Mucosa of descending colon (tissue), 3 donors: Measurements from ENCODE around the gene NUDT3. TPM values are rescaled to one million over a fixed set of nuclear protein-coding genes. Genes with fewer than 3 reads are reported as not detected.
"Not testable (repeated sequence)": the region's sequence is repeated elsewhere in the genome, so short reads cannot be mapped to it uniquely, and the experiment has no call there.

Experiments used
- ATAC-seq: fragments of 200-7000 bp; cut with Tn5 transposase; one replicate; pipeline ENCODE4 v1.9.1; 2020; ENCODE audit warnings: mild to moderate bottlenecking, moderate library complexity
- DNase-seq, 3 donors: peaks; one replicate each; pipeline ENCODE4 v3.0.0-alpha.2; 2020
- H3K36me3 ChIP-seq: fragments of 200-600 bp; one replicate; pipeline ENCODE4 v1.8.0; 2021; ENCODE audit warnings: low read depth, mild to moderate bottlenecking
- H3K4me1 ChIP-seq: fragments of 200-600 bp; one replicate; pipeline ENCODE4 v1.8.0; 2021; ENCODE audit warnings: low read depth, mild to moderate bottlenecking
- H3K4me3 ChIP-seq: fragments of 200-600 bp; one replicate; pipeline ENCODE4 v1.8.0; 2021; ENCODE audit warnings: mild to moderate bottlenecking
- H3K9me3 ChIP-seq: fragments of 200-600 bp; one replicate; pipeline ENCODE4 v1.8.0; 2021; ENCODE audit warnings: mild to moderate bottlenecking
- CTCF ChIP-seq: fragments of 200-600 bp; IDR thresholded peaks from one replicate; pipeline ENCODE4 v1.8.0; 2022; ENCODE audit warnings: antibody characterized with exemption, mild to moderate bottlenecking
- intact Hi-C, 2 donors: fragments of 100-400 bp; cut with DNase I in 1 of 2; cut with micrococcal nuclease in 1 of 2; formaldehyde crosslinking; loops; one replicate each; pipeline versions ENCODE4 v1.11.0 to v1.11.1; 2022; cut with DNase I, micrococcal nuclease
- total RNA-seq, 3 donors: library from RNA; stranded (reverse); fragmentation: NEBNext Ultra II Directional in 2 of 3; extraction: Animal tissue kit (Norgen Biotek cat#: 25700) in 2 of 3; gene quantifications; one replicate each; pipeline versions ENCODE4 v1.2.1 to v1.2.4, GENCODE V29; 2021 to 2023
- donor health status: DM: no; HTN: no; CAD: no; lungs with moderate emphysema.
- donor health status: DM: no; HTN: no; CAD: no.
- donor health status: DM: no; HTN: yes; CAD: no.

The NUDT3 gene
- total RNA-seq, 3 donors from 2014 or later = 19.1 to 48.7 (median 26.7) TPM

- intact Hi-C loops = no loop called here
- ATAC-seq (no peak), DNase-seq (no peak)
- H3K4me1 ChIP-seq = peaks cover 3% of the 10 kb centered on the region
- no peak overlapping the region for H3K4me3 ChIP-seq
- TF ChIP-seq CTCF = no peak
- no peaks in the 10 kb centered on the region for H3K9me3 ChIP-seq
- no peaks in the 10 kb centered on the region for H3K36me3 ChIP-seq
These were observed 11.4 kb downstream of the NUDT3 start for GRCh38 chr6:34381081-34381480.

GRCh38 chr6:34378470-34378869 is 14.0 kb downstream of the NUDT3 start:
- no peak for DNase-seq
- H3K36me3 ChIP-seq = no peaks in the 10 kb centered on the region
- intact Hi-C loops = no loop called here
- no peak overlapping the region for H3K4me3 ChIP-seq
- no peak for ATAC-seq
- no peak for TF ChIP-seq CTCF
- H3K4me1 ChIP-seq = peaks cover 3% of the 10 kb centered on the region
- H3K9me3 ChIP-seq = no peaks in the 10 kb centered on the region

- Histone ChIP-seq H3K9me3 (no peaks in the 10 kb centered on the region), H3K4me3 (no peak overlapping the region), H3K4me1 (no peaks in the 10 kb centered on the region), H3K36me3 (no peaks in the 10 kb centered on the region)
- DNase-seq (no peak), ATAC-seq (no peak)
- TF ChIP-seq CTCF = no peak
- intact Hi-C loops = no loop called here
These were observed 14.5 kb downstream of the NUDT3 start for GRCh38 chr6:34377984-34378383.

GRCh38 chr6:34377571-34377970 is 14.9 kb downstream of the NUDT3 start:
- intact Hi-C loops, H3K9me3 ChIP-seq, H3K4me1 ChIP-seq, DNase-seq, H3K36me3 ChIP-seq, ATAC-seq, H3K4me3 ChIP-seq: not testable (repeated sequence)

GRCh38 chr6:34375833-34376232 is 16.6 kb downstream of the NUDT3 start:
- Histone ChIP-seq H3K36me3 (no peaks in the 10 kb centered on the region), H3K9me3 (no peaks in the 10 kb centered on the region), H3K4me1 (no peaks in the 10 kb centered on the region), H3K4me3 (no peak overlapping the region)
- no peak for TF ChIP-seq CTCF
- ATAC-seq = no peak
- intact Hi-C loops = no loop called here
- DNase-seq = no peak

GRCh38 chr6:34374508-34374907 is 18.0 kb downstream of the NUDT3 start:
- no peak for ATAC-seq
- no peaks in the 10 kb centered on the region for H3K9me3 ChIP-seq
- no peaks in the 10 kb centered on the region for H3K36me3 ChIP-seq
- H3K4me1 ChIP-seq = no peaks in the 10 kb centered on the region
- DNase-seq = no peak
- H3K4me3 ChIP-seq = no peak overlapping the region
- TF ChIP-seq CTCF = no peak
- intact Hi-C loops = no loop called here
